GM21515 (cell line): ENCODE data around the gene EMC10.
"Not testable (repeated sequence)": the region's sequence is repeated elsewhere in the genome, so short reads cannot be mapped to it uniquely, and the experiment has no call there.

Experiments
- ATAC-seq: cut with Tn5 transposase; IDR thresholded peaks from one replicate; pipeline ENCODE4 v1.9.1; 2021; ENCODE audit not compliant: unreplicated experiment

EMC10 gene

DNA sequence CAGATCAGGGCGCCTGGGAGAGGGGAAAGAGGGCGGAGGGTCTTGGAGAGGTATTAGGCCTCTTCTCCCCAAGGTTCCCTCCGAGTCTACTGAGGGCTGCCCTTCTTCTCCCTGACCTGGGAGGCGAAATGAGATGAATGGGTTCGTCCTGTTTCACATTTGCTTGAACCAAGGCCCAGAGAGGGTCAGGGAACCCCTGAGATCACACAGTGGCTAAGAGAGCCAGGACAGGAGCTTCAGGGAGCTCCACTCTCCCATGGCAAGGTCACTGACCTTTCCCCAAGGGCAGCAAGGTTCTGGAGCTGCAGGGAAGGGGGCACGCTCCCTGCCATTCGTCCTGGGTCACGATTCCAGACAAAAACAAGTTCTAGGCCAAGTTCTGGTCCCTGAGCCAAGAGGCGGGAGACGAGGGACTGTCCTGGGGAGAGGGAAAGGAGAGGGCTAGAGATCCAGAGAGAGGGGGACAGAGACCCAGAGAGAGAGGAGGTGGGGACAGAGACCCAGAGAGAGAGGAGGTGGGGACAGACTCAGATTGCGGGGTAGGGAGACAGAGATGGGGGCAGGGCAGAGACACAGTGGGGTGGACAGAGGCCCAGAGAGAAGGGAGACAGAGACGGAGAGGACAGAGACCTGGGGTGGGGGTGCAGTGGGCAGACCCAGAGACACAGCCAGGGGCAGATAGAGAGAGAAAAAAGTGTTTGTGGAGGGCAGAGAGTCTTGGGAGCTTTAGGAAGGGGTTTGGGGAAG lies 36.9 kb downstream of the EMC10 start:
- ATAC-seq, result no peak

DNA sequence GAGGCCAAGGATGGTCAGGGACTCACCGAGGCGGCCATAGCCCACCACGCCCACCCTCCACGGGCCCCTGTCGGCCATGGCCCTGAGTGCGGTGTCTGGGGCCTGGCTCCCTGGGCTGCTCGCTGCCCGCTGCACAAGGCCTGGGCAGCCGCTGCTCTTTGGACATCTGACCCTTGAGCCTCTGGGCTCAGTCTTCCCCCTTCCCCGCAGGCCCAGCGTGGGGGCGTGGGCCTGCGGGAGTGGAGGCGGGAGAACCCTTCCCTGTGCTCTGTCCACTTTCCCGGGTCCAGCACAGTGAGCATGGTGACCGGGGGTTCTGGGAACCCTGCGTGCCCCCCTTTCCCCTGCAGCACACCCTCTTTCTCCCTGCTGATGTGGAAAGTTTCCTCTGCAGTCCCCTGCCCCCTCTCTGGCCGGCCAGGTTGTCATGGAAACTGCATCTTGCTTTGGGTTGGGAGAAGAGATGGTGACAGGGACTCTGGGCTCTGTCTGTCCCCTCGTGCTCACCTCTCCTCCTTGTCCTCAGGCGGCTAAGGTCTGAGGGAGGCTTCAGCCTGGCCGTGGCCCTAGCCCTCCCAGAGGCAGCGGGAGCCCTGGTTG lies 37.5 kb downstream of the EMC10 start, which contains the start of gene ASPDH:
TSS of gene ASPDH (minus strand) at position 168 of the 600 bp plus-strand sequence. CDS start at position 78, 90 bp downstream.
- ATAC-seq, result no peak

DNA sequence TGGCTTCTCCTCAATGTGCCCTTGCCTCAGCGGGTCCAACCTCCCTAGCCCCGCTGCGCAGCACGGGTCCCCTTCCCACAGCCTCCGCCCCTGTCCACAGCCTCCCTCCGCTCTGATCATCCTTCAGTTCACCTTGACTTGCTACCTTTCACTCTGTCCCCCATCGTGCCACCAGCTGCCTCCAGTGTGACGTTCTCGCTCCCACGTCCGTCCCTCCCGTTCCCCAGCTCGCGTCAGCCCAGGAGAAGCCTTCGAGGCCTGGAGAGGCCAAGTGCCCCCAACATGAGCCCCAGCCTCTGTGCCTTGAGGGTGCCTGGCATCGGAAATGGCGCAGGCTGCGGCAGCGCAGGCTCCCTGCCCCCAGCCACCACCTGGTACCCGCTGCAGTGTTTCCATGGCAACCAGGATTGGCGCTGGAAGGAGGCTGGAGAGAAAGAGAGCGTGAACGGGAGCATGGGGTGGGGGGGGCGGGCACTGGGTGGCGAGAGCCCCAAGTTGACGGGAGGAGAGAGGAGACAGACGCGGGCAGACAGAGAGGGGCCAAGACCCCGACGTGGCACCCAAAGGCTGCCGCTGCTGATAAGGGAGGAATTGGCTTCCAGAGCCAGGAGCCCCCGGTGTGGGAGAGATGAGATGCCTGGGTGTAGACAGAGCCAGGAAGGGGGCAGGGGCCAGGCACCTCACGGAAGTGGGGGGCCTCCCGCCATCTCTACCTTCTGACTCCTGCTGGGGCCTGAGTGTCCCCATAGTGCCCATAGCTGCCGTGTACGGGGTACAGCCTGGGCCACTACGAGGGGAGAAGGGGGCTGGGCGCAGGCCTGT lies 38.2 kb downstream of the EMC10 start:
- no peak for ATAC-seq

DNA sequence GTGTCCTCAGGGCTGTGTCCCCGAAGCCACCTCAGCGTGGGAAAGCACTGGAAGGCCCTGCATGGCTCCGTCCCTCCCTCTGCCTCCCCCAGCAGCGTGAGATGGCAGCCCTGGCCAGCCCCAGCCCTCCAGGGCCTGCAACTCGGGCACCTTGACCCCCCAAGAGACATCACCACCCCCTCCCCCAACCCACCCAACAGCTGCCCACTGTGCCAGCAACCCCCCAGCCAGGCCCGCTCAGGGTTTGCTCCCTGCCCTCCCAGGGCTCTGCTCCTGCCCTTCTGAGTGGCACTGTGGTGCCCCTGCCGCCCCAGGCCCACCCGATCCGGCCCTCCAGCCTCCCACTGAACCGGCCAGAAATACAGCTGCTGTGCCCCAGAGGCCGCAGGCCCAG lies 38.9 kb downstream of the EMC10 start:
- ATAC-seq, result no peak

DNA sequence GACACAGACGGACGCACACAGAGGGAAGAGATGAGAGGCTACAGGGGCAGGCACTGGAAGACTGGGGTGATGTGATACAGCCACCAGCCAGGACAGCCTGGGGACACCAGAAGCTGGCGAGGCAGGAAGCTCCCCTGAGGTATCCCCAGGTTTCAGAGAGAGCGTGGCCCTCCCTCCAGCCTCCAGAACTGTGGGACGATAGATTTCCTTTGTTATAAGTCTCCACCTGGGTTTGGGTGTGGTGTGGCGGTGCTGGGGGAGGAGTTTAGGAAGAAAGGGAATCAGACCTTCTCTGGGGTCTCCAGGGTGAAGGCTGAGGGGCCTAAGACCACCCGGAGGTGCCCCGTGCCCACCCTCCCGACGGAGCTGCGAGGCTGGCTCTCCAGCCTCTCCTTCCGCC lies 40.1 kb downstream of the EMC10 start:
- ATAC-seq, result no peak

DNA sequence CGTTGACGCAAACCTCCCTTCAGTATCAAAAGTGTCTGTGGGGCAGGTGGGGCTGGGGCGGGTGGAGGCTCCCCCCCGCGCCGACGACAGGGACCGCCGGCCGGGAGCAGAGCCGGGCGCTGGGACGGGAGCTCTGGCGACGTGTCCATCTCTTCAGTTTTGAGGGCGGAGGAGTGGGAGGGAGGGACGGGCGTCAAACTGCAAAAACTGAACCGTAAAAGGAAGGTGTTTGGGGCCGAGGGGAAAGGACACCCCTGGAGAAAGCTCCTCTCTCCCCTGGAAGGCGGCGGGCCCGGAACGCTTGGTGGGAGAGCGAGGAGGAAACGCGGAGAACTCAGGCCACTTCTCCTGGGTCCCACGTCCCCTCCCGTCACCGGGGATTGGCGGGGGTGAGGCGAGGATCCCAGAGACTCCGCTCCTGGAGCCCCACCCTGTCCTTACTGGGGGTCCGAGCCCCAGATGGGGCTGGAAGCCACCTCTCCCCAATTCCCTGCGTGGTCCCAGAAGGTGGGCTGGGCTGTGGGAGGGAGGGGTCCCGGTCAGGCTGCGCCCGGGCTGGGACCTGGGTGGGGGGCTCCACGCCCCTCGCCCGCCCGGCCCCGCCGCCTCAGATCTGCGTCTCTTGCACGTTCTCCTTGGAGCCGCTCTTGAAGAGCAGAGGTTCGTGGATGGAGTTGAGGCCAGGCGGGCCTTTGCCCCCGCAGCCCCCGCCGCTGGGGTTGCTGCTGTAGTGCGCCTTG lies 40.8 kb downstream of the EMC10 start:
- ATAC-seq, result no peak

DNA sequence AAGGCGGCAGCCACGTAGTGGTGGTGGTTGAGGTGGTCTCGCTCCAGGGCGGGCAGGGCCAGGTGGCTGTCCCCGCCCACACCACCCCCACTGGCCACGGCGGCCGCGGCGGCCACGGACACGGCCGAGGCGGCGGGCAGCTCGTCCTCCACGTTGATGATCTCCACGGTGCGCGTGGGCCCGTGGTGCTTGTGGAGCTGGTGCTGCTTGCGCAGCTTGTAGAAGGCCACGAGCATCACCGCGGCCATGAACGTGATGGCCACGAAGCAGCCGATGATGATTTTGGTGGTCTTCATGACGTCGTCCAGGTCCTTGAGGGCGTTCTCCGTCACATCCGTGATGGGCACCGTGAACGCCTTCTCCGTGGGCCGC lies 41.4 kb downstream of the EMC10 start:
- no peak for ATAC-seq

DNA sequence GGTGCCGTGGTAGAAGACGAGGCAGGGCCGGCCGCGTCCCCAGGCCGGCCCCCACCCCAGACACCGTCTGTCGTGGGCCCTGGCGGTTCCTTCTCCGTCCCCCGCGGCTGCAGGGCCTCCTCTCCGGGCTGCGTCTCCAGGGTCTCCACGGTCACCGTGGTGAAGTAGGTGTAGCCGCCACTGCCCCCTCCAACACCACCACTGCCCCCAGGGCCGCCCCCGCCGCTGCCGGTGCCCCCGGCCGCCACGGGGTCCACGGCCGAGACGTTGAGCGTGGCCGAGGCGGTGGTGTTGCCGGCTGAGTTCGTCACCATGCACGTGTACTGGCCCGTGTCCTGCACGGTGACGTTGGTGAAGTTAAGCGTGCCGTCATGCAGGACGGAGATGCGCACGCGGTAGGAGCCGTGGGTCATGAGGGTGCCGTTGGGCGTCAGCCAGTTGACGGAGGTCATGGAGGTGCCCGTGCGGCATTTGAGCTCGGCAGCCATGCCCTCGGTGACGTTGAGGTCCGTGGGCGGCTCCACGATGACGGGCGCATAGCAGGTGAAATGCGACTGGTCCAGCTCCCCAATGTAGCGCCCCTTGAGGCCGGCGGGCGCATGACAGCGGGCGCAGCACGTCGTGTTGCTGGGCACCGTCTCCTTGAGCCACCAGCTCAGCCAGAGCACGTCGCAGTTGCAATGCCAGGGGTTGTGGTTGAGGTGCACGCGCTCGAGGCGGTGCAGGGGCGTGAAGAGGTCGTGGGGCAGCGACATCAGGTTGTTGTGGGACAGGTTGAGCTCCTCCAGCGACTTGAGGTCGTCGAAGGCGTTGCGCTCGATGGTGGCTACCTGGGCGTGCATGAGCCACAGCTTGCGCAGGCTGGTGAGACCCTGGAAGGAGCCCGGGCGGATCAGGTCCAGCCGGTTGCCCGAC lies 42.0 kb downstream of the EMC10 start:
- ATAC-seq, result no peak

DNA sequence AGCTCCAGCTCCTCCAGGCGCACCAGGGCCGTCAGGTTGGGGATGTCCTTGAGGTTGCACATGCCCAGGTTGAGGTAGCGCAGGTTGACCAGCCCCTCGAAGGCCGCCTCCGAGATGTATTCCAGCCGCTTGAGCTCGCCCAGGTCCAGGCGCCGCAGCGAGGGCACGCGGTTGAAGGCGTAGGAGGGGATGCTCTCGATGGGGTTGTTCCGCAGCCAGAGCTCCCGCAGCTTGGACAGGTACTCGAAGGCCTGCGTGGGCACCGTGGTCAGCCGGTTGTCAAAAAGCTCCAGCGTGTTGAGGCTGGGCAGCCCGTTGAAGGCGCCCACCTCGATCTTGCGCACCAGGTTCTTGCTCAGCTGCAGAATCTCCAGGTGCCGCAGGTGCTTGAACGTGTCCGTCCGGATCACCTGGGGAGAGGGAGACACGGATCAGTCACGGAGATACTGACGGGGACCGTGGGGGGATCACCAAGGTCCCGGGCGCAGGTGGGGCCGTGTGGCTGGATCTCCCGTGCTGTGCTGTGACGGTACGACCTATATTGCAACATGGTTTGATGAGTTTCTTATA lies 42.8 kb downstream of the EMC10 start:
- ATAC-seq, result no peak

DNA sequence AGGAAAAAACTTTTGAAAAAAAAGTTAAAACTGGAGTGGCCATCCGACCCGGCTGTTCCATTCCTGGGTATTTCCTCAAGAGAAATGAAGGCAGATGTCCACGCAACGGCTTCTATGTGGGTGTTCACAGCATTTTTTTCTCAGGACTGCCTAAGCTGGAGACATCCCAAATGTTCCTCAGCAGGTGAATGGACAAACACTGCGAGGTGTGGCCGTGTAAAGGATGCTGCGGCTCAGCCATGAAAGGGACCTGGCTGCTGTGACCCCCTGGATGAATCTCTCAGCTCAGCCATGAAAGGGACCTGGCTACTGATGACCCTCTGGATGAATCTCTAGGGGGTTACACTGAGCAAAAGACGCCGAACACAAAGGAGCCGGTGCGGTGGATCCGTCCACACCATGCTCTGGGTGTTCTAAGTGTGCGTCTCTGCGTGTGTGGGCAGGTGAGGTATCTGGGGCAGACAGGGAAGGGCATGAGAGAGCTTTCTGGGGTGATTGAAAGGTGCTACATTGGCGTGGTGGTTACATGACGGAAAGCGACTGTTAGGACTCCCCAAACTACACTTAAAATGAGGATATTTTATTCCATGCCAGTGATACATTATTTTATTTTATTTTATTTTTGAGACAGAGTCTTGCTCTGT lies 44.6 kb downstream of the EMC10 start:
- ATAC-seq, result no peak

DNA sequence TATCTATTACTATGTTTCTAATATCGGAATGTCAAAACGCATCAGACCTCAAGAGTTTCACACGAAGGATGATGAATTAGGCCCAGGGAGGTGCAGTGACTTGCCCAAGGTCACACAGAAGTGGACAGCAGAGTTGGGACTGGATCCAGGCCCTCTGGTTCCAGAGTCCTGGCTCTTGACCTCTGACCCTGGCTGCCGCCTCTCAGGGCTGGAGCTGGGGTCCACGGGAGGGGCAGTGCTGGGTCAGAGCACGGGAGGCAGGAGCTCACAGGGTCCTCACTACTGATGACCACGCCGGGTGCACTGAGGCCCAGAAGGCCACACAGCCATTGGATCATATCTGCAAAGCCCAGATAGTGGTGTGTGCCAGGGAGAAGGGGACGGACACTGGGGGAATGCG lies 46.6 kb downstream of the EMC10 start:
- ATAC-seq, result no peak

DNA sequence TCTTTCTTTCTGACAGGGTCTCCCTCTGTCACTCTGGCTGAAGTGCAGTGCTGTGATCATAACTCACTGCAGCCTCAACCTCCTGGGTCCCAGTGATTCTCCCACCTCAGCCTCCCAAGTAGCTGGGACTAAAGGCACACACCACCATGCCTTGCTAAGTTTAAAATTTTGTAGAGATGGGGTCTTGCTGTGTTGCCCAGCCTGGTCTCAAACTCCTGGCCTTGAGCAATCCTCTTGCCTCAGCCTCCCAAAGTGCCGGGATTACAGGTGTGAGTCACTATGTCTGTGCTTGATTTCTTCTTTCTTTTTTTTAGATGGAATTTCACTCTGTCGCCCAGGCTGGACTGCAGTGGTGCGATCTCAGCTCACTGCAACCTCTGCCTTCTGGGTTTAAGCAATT lies 51.7 kb downstream of the EMC10 start:
- not testable (repeated sequence) for ATAC-seq

DNA sequence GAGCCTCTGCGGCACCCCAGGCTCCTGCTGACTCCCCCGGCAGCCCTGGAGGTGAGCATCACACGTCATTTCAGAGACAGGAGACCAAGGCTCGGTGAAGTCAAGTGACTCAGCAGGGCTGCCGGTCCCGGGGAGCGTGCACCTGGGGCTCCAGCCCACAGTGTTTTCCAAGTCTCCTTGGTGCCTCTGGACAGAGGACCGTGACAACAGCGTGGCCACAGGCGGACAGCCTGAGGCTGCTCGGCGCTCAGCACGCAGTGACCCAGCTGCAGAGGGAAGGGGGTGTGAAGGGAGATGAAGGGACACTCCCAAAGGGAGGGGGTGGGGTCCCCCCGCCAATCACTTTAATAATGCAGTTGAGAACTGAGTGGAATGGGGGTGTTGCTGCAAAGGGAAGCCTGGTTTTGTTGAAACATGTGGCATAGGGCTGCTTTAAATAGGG lies 54.9 kb downstream of the EMC10 start:
- ATAC-seq, result no peak

DNA sequence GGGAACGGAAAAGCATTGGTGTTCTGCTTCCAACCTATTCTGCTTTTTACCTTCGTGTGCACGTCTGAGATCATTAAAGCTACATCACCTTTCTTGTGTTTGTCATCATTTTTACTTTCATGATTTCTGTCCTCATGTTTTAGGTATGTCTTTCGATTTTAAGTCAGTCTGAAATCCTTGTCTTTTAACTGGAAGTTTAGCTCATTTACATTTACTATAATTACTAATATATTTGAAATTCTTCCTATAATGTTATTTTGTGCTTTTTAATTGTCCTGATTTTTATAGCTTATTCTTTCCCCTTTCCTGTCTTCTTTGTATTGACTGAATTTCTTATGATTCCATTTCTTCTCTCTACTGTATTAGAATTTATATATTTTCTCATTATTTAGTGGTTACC lies 56.6 kb downstream of the EMC10 start:
- no peak for ATAC-seq

DNA sequence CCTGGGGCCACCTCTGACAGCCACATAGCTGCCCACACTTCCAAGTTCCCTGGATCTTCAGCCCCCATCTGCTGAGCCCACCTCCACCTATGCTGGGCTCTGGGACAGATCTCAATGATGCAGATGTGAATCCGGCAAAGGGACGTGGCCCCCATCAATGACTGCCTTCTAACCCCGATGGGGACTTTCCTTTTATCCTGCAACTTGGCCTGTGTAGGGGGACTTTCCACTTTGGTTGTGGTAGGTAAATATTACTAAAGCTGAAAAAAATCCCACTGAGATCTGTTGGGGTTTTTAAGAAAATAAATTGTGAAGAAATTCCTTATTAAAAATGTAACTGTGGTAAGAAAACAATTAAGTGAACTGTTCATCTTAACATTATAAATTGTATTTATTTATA lies 58.2 kb downstream of the EMC10 start:
- no peak for ATAC-seq

DNA sequence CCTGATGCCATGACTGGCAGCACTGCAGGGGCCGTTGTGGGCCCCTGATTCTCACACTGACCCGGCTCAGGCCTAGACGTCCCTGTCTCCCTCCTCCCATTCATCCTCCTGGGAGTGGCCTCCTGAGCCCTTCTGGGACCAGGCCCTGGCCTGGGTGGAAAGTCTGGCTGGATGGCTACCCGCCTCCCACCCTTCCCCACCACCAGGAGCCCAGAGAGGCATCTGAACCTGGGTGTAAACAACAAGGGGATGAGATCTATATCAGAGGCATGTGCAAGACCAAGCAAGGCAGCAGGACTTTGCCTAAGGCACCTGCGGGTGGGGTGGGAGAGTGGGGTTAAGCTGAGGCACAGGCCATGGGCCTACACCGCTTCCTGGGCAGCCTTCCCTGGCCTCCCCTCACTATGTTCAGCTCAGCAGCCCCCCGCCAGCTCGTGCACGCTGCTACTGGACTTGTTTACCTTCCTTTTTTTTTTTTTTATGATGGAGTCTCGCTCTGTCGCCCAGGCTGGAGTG lies 59.4 kb downstream of the EMC10 start:
- no peak for ATAC-seq

DNA sequence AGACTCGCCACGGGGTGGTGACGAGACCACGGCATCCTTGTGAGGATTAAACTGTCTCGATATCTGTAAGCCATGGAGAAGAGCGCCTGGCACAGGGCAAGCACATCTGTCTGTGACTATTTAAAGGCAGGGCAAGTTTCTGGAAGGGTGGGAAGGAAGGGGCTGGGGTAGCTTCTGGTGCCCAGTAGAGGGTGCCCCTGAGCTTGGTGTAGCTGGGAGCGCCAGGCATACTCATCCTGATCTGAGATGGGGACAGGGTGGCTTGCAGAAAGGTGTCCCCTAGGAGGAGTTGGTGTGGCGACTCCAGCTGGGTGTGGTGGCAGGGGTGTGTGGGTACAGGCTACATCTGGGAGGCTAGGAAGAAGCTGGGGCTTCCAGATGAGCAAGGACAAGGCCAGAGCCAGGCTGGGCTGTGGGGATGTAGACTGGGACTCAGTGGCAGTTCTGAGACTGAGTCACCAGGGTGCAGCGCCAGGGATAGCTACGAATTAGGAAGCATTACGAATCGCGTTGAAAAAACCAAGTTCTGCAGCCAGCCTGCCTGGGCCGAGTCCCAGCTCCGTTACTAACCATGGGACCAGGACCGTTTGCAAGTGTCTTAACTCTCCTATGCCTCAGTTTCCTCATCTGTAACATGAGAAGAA lies 60.5 kb downstream of the EMC10 start:
- ATAC-seq, result no peak

DNA sequence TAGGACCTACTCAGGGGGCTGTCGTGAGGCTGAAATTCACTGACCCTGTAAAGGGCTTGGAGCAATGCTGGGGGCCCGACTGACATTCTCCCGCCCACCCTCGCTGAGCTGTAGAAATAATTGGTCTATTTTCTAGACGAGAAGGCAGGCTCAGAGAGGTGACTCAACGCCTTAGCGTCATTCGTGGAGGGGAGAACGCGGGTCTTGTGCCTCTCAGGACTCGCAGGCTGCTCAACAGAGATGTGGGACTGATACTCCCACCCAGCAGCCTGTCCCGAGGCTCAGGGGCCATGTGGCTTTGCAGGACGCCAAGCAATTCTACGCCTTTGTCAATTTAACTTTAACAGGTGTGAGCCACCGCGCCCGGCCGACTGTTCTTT lies 61.0 kb downstream of the EMC10 start:
- ATAC-seq, result no peak

DNA sequence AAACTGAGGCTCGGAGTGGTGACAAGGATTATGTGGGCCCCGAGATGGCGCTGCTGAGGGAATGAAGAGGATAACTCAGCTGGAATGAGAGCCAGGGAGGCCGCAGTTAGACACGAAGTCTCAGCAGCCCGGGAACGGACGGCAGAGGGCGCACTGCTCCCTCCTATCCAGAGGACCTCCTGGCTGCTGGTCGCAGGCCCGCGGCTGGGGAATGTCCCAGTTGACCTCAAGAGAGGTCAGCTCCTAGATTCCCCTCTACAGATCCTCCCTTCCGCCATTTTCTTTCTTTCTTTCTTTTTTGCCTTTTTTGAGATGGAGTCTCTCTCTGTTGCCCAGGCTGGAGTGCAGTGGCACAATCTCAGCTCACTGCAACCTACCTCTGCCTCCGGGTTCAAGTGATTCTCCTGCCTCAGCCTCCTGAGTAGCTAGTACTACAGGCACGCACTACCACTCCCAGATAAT lies 61.5 kb downstream of the EMC10 start:
- no peak for ATAC-seq
